22Rv1 (cell line): ENCODE measurements around the gene TBC1D1.

ENCODE experiments used
- CTCF ChIP-seq: fragments of 450-650 bp; IDR thresholded peaks from 2 replicates; pipeline ENCODE4 v1.5.1; 2017; ENCODE audit warnings: mild to moderate bottlenecking
- ZFX ChIP-seq: fragments of 450-650 bp; IDR thresholded peaks from 2 replicates; pipeline ENCODE4 v1.6.1; 2017; ENCODE audit warnings: antibody characterized with exemption, borderline replicate concordance

DNA sequence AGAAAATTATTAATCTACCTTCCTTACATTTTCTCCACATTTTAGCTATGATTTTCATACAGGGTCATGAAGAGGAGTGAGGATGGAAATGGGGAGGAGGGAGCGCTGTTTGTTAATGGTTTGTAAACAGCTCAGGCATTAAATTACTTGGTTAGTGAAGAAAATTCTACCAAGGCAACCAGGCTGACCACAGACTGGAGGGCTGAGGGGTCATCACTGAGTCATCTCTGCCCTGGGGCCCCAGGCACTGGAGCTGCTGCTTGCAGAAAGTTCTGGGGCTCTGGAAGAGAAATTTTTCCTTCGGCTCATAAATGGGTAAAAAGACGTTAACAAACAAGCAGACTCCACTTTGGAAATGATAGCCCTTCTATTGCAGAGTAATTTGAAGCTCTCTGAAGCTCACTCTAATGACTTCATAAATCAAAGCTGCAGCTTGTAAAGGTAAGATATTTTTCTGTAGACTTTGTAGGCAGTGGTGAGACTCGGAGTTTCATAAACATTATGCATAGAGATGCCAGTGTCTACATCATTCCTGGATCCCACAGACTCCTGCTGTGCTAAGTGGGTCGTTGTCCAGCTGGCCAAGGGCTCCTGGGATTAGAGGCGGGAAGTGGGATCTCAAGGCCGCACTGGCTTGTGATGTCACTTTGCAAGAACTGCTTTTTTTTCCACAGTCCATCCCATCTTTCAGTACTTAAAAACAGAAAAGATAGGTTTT lies 228.9 kb downstream of the TBC1D1 start:
- TF ChIP-seq CTCF, result no peak
- no peak for TF ChIP-seq ZFX
